K562 treated with DMSO at 1 percent for 48 hours (cell line): Measurements from ENCODE around the gene SLC26A5. TPM values are rescaled to one million over a fixed set of nuclear protein-coding genes. Genes with fewer than 3 reads are reported as not detected.

Experiments used
- total RNA-seq: library from RNA; unstranded; fragments of 300-600 nt; gene quantifications from 2 replicates; pipeline ENCODE4 v1.2.3, GENCODE V29; 2022; ENCODE audit warnings: low replicate concordance; ENCODE audit errors: extremely low read depth

The SLC26A5 gene, protein sequence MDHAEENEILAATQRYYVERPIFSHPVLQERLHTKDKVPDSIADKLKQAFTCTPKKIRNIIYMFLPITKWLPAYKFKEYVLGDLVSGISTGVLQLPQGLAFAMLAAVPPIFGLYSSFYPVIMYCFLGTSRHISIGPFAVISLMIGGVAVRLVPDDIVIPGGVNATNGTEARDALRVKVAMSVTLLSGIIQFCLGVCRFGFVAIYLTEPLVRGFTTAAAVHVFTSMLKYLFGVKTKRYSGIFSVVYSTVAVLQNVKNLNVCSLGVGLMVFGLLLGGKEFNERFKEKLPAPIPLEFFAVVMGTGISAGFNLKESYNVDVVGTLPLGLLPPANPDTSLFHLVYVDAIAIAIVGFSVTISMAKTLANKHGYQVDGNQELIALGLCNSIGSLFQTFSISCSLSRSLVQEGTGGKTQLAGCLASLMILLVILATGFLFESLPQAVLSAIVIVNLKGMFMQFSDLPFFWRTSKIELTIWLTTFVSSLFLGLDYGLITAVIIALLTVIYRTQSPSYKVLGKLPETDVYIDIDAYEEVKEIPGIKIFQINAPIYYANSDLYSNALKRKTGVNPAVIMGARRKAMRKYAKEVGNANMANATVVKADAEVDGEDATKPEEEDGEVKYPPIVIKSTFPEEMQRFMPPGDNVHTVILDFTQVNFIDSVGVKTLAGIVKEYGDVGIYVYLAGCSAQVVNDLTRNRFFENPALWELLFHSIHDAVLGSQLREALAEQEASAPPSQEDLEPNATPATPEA
- not detected in 2 replicates for total RNA-seq

GRCh38 chr7:103446049-103446520 lies at the start of gene SLC26A5:
TSS of gene SLC26A5 (minus strand) at chr7:103446207. CDS start at chr7:103421514, 24,693 bp downstream.

DNA sequence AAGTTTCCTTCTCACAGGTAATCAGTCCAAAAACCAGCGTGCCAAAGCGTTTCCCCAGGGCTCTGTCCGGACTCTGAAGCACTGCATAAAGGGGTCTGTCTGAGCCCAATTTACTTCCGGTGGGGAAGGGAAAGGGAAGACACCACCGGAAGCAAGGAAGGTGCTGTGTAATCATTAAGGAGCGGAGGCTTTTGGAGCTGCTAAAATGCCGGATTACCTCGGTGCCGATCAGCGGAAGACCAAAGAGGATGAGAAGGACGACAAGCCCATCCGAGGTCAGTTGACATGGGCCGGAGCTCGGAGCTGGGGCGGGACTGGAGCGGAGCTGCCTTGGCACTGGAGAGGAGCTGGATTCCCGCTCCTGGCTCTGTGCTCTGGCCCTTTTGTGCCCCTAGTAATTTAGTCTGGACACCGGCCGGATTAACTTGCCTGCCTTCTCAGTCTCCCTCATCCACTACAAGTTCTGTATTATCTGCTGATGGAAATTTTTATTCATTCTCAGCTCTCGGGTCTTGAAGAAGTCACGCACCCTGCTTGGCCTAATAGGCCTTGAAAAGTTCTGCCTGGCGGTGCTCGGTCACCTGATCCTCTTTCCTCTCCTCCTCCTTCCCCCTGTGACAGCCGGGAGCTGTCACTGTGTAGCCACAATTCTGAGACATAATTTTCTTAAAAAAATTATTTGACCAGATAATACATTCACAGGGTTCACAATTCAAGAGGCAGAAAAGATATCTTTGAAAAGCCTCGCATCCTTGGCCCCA lies 98.3 kb downstream of the SLC26A5 start, which contains the start of gene PSMC2:
Gene PSMC2 (plus strand): TSS at position 137 of the 761 bp plus-strand sequence. CDS start 69 bp downstream, at position 206.

DNA sequence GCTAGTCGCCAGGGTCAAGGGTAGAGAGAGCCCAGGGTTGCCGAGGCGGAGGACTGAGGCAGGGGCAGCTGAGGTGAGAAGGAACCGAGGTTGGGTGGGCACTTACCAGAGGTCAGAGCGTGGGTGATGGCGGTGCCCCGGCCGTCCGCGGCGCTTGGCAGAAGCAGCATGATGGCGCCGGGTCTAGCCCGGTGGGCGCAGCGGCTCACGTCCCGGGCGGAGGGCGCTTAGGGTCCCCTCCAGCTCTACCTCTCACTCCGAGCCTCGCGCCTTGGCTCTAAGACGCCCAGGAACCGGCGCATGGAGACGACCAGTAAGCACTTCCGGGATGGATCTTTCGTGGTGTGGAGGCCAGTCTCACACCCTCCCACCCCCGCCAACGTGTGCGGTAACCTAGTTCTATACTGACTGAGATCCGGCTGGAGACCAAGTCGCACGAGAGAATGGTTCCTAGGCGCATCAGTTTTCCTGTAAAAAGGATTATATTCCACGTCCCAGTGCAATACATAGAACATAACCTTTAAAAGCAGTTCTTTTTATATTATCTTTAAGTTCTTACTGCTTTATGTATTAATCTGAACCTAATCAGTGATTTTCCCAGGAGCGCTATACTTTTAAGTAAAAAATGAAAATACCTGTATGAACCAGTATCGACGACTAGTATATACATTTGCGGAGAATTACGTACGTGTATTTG lies 101.4 kb downstream of the SLC26A5 start, which contains the start of gene DNAJC2:
Gene DNAJC2 (minus strand): TSS at position 315 of the 697 bp plus-strand sequence. CDS start 145 bp downstream, at position 170.

Other genes with a start within 250 kb of the SLC26A5 start
- gene PMPCB, start 148.8 kb downstream of the SLC26A5 start, total RNA-seq: not detected in 2 replicates
- gene DNAJC2, start 101.4 kb downstream of the SLC26A5 start, total RNA-seq: not detected in 2 replicates
- not detected in 2 replicates for gene PSMC2, start 98.6 kb downstream of the SLC26A5 start, total RNA-seq